IMR-90 (cell line): ENCODE results near the gene DDIAS. TPM values are rescaled to one million over a fixed set of nuclear protein-coding genes. Genes with fewer than 3 reads are reported as not detected.

Source experiments
- ATAC-seq: fragments of 200-7000 bp; cut with Tn5 transposase; 2 replicates; pipeline ENCODE4 v1.9.1; 2020; ENCODE audit warnings: low read depth, mild to moderate bottlenecking, moderate library complexity
- BruUV-seq: library from RNA; stranded (reverse); fragments of 400-500 nt; replicated peaks from 2 replicates; lab custom pipeline; 2021; lab: Mats Ljungman, UMichigan
- CTCF ChIA-PET: fragments of 300-600 bp; formaldehyde crosslinking; extraction: SDS; loops from one replicate; lab custom pipeline; 2021; ENCODE audit warnings: antibody characterized with exemption; lab: Yijun Ruan, JAX
- POLR2A ChIA-PET: fragments of 300-600 bp; sonication (Branson Sonifier 250); formaldehyde crosslinking; loops from one replicate; lab custom pipeline; 2022; ENCODE audit warnings: antibody characterized with exemption; ENCODE audit not compliant: unreplicated experiment; lab: Charles Lee
- DNase-seq: peaks from one replicate; pipeline ENCODE4 v3.0.0; 2013
- H2AFZ ChIP-seq: replicated peaks from 2 replicates; pipeline ENCODE3; 2013; ENCODE audit warnings: low read length, mild to moderate bottlenecking; ENCODE audit not compliant: poor library complexity
- H2AK5ac ChIP-seq: 2 replicates; pipeline ENCODE4 v1.6.1; 2013; ENCODE audit warnings: low read depth, low read length, inconsistent platforms
- H2AK9ac ChIP-seq: replicated peaks from 2 replicates; pipeline ENCODE3; 2013; ENCODE audit warnings: mild to moderate bottlenecking, low read depth, low read length, moderate library complexity; ENCODE audit not compliant: poor library complexity
- H2BK120ac ChIP-seq: 2 replicates; pipeline ENCODE4 v1.6.1; 2013; ENCODE audit warnings: low read depth, low read length, inconsistent platforms
- H2BK15ac ChIP-seq: 3 replicates; pipeline ENCODE4 v1.6.1; 2013; ENCODE audit warnings: low read depth, low read length, inconsistent platforms
- H2BK20ac ChIP-seq: 2 replicates; pipeline ENCODE4 v1.6.1; 2013; ENCODE audit warnings: low read depth, mild to moderate bottlenecking, inconsistent platforms, low read length, moderate library complexity
- H2BK5ac ChIP-seq: 2 replicates; pipeline ENCODE4 v1.6.1; 2013; ENCODE audit warnings: mild to moderate bottlenecking, low read depth, low read length, inconsistent platforms; ENCODE audit not compliant: poor library complexity, severe bottlenecking
- H3K14ac ChIP-seq: replicated peaks from 2 replicates; pipeline ENCODE4 v1.6.1; 2013; ENCODE audit warnings: low read depth, low read length, inconsistent platforms
- H3K18ac ChIP-seq: 2 replicates; pipeline ENCODE4 v1.6.1; 2013; ENCODE audit warnings: low read depth, low read length, control low read depth
- H3K23ac ChIP-seq: 2 replicates; pipeline ENCODE4 v1.6.1; 2013; ENCODE audit warnings: low read depth, low read length, inconsistent platforms
- H3K27ac ChIP-seq: 2 replicates; pipeline ENCODE4 v1.5.1; 2013; ENCODE audit warnings: mild to moderate bottlenecking, control low read depth, low read length; ENCODE audit not compliant: insufficient read depth
- H3K27me3 ChIP-seq: 2 replicates; pipeline ENCODE4 v1.6.1; 2013; ENCODE audit warnings: low read length; ENCODE audit not compliant: control insufficient read depth, insufficient read depth
- H3K36me3 ChIP-seq: 2 replicates; pipeline ENCODE4 v1.6.1; 2013; ENCODE audit warnings: low read length, mixed read lengths; ENCODE audit not compliant: control insufficient read depth, insufficient read depth
- H3K4ac ChIP-seq: 2 replicates; pipeline ENCODE4 v1.6.1; 2013; ENCODE audit warnings: low read depth, low read length, inconsistent platforms
- H3K4me1 ChIP-seq: 2 replicates; pipeline ENCODE4 v1.6.1; 2013; ENCODE audit warnings: low read length, mixed read lengths; ENCODE audit not compliant: control insufficient read depth, insufficient read depth
- H3K4me2 ChIP-seq: 2 replicates; pipeline ENCODE4 v1.6.1; 2013; ENCODE audit warnings: low read depth, mild to moderate bottlenecking, control low read depth, low read length, moderate library complexity
- H3K4me3 ChIP-seq: 2 replicates; pipeline ENCODE4 v1.5.1; 2013; ENCODE audit warnings: low read depth, mild to moderate bottlenecking, control low read depth, low read length, moderate library complexity; ENCODE audit not compliant: insufficient read depth
- H3K56ac ChIP-seq: 2 replicates; pipeline ENCODE4 v1.6.1; 2013; ENCODE audit warnings: low read length, inconsistent platforms; ENCODE audit not compliant: insufficient read depth; ENCODE audit errors: extremely low read depth
- H3K79me1 ChIP-seq, 2 experiments: 2 replicates each; pipeline ENCODE4 v1.6.1; 2013; ENCODE audit warnings: low read length in 2 of 2, inconsistent platforms in 1 of 2, low read depth in 1 of 2
- H3K9ac ChIP-seq: 2 replicates; pipeline ENCODE4 v1.6.1; 2013; ENCODE audit warnings: low read depth, low read length, control low read depth
- H3K9me1 ChIP-seq: 2 replicates; pipeline ENCODE4 v1.6.1; 2013; ENCODE audit warnings: low read length, inconsistent platforms; ENCODE audit not compliant: insufficient read depth
- H3K9me3 ChIP-seq: 2 replicates; pipeline ENCODE4 v1.6.1; 2013; ENCODE audit warnings: low read length; ENCODE audit not compliant: control insufficient read depth, insufficient read depth
- H4K20me1 ChIP-seq: 2 replicates; pipeline ENCODE4 v1.6.1; 2013; ENCODE audit warnings: low read length, inconsistent platforms; ENCODE audit not compliant: insufficient read depth
- H4K5ac ChIP-seq: 2 replicates; pipeline ENCODE4 v1.6.1; 2013; ENCODE audit warnings: mild to moderate bottlenecking, low read depth, low read length, control low read depth
- H4K8ac ChIP-seq, 2 experiments: 2 replicates each; pipeline ENCODE4 v1.6.1; 2013; ENCODE audit warnings: low read depth in 2 of 2, low read length in 2 of 2, control low read depth in 1 of 2, inconsistent platforms in 1 of 2
- H4K91ac ChIP-seq: 2 replicates; pipeline ENCODE4 v1.6.1; 2013; ENCODE audit warnings: low read depth, low read length, inconsistent platforms; ENCODE audit not compliant: insufficient read depth
- BHLHE40 ChIP-seq: fragments of 150-350 bp; IDR thresholded peaks from 2 replicates; pipeline ENCODE4 v1.6.1; 2016; ENCODE audit warnings: mild to moderate bottlenecking, low read depth, low read length
- MAZ ChIP-seq: IDR thresholded peaks from 2 replicates; pipeline ENCODE4 v1.6.1; 2012; ENCODE audit warnings: low read depth, mild to moderate bottlenecking, low read length, improper control_type of control experiment, moderate library complexity, borderline replicate concordance
- MXI1 ChIP-seq: IDR thresholded peaks from 2 replicates; pipeline ENCODE4 v1.6.1; 2012; ENCODE audit warnings: low read depth, mild to moderate bottlenecking, low read length, moderate library complexity, borderline replicate concordance
- POLR2A ChIP-seq: IDR thresholded peaks from 2 replicates; pipeline ENCODE4 v1.6.1; 2012; ENCODE audit warnings: mild to moderate bottlenecking, low read depth, low read length
- RAD21 ChIP-seq: IDR thresholded peaks from 2 replicates; pipeline ENCODE4 v1.6.1; 2012; ENCODE audit warnings: low read length, improper control_type of control experiment
- RCOR1 ChIP-seq: IDR thresholded peaks from 2 replicates; pipeline ENCODE4 v1.6.1; 2012; ENCODE audit warnings: mild to moderate bottlenecking, low read length, improper control_type of control experiment; ENCODE audit not compliant: insufficient replicate concordance
- RFX5 ChIP-seq: IDR thresholded peaks from 2 replicates; pipeline ENCODE4 v1.8.0; 2012; ENCODE audit warnings: low read depth, mild to moderate bottlenecking, low read length, moderate library complexity
- SMC3 ChIP-seq: fragments of 150-350 bp; IDR thresholded peaks from 2 replicates; pipeline ENCODE4 v1.6.1; 2016; ENCODE audit warnings: low read depth, mild to moderate bottlenecking, antibody characterized with exemption, low read length, moderate library complexity
- WGBS, 2 experiments: methylation state at CpG; one replicate each; pipeline versions ENCODE4 v1.1.5 to v1.1.7; 2013; ENCODE audit warnings: missing lambda C conversion rate in 2 of 2; ENCODE audit not compliant: insufficient read length in 1 of 2; ENCODE audit errors: extremely low coverage in 2 of 2; 5-methylcytosine and 5-hydroxymethylcytosine counted together
- dilution Hi-C: fragments of 300-500 bp; cut with HindIII; formaldehyde crosslinking; loops from one replicate; pipeline ENCODE4 v1.14.3; 2018; ENCODE audit warnings: low sequenced_read_pairs; ENCODE audit not compliant: unreplicated experiment
- in situ Hi-C: fragments of 300-500 bp; cut with MboI; formaldehyde crosslinking; loops from 3 replicates; pipeline ENCODE4 v1.14.3; 2019; ENCODE audit warnings: low sequenced_read_pairs, inconsistent platforms, mixed read lengths
- intact Hi-C: fragments of 100-400 bp; cut with micrococcal nuclease; formaldehyde crosslinking; loops from 2 replicates; pipeline ENCODE4 v1.10.0; 2022
- polyA plus RNA-seq, 3 experiments: library from polyadenylated mRNA; depleted of rRNA; stranded (reverse); fragments of >200 nt; gene quantifications; 2 replicates each; pipeline ENCODE4 v1.2.3, GENCODE V29; 2012; ENCODE audit warnings: low replicate concordance in 1 of 3
- total RNA-seq: library from RNA; depleted of rRNA; stranded (reverse); fragments of >200 nt; gene quantifications from 2 replicates; pipeline ENCODE4 v1.2.3, GENCODE V29; 2012
- TF ChIP-seq, protein P1 (sequence below): conservative IDR thresholded peaks from 2 replicates; pipeline ENCODE4 v1.5.1; 2012; ENCODE audit warnings: mild to moderate bottlenecking, low read depth, low read length, improper control_type of control experiment
- TF ChIP-seq, protein P2 (sequence below): fragments of 150-350 bp; IDR thresholded peaks from 2 replicates; pipeline ENCODE4 v1.6.1; 2017; ENCODE audit warnings: mild to moderate bottlenecking, antibody characterized with exemption, low read length, low read depth

Gene DDIAS
- total and polyA plus RNA-seq, 2 of the 4 experiments (the other 2 are of a cell fraction): 4.3 to 15.8 TPM

DNA sequence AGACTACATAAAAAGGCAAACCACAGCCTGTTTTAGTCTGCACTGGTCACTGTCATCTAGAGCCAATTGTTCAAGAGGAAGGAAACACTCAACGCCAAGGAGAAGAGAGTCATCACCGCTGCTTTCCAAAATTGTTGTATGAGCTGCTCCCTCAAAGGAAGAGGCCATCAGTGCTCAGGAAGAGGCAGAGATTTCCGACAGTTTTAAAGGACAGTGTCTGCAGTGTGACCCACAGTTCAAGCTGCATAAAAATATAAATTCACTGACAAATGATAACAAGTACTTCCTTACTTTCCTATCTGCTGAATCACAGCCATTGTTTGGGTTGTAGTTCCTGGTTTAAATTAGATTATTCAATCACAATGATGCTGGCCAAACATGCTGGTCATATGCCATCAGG is 17.7 kb upstream of the DDIAS start (continued):
- TF ChIP-seq, protein P1, sequence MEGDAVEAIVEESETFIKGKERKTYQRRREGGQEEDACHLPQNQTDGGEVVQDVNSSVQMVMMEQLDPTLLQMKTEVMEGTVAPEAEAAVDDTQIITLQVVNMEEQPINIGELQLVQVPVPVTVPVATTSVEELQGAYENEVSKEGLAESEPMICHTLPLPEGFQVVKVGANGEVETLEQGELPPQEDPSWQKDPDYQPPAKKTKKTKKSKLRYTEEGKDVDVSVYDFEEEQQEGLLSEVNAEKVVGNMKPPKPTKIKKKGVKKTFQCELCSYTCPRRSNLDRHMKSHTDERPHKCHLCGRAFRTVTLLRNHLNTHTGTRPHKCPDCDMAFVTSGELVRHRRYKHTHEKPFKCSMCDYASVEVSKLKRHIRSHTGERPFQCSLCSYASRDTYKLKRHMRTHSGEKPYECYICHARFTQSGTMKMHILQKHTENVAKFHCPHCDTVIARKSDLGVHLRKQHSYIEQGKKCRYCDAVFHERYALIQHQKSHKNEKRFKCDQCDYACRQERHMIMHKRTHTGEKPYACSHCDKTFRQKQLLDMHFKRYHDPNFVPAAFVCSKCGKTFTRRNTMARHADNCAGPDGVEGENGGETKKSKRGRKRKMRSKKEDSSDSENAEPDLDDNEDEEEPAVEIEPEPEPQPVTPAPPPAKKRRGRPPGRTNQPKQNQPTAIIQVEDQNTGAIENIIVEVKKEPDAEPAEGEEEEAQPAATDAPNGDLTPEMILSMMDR: no peak

DNA sequence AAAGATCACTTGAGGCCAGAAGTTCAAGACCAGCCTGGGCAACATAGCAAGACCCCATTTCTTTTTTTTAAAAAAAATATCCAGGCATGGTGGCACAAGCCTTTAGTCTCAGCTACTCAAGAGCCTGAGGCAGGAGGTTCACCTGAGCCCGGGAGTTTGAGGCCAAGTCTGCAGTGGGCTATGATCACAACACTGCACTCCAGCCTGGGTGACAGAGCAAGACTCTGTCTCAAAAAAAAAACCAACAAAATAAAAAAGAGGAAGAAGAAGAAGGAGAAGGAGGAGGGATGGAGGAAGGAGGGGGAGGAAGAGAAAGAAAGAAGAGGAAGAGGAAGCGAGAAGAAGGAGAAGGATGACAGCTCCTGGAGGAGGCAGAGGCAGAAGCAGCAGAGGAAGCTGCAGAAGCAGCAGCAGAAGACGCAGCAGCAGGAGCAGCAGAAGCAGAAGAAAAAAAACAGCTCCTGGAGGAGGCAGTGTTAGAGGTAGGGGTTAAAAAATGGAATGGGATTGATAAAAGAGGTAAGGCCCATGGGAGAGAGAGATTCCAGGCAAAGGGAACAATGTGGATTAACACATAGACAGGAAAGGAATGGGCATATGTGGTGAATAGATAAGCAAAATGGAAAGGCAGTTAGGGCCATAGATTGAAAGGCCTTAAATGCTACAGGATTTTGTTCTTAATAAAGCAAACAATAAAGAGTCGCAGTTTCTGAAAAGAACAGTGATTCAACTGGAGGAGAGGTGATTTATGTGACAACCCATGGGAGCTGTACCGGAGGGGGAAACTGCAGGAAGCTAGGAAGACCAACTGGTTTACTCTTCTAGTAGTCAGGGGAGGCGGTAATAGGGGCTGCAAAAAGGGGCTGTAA is 12.2 kb upstream of the DDIAS start:
- in situ Hi-C loops: no loop called here
- no peak overlapping the region for H4K8ac ChIP-seq
- H2AFZ ChIP-seq: no peak overlapping the region
- dilution Hi-C loops: no loop called here
- H3K27ac ChIP-seq: no peak overlapping the region
- 100% methylated on average over 1 of the region's 6 CpGs; no CpG with 5 or more reads in 1 of the 2 experiments for WGBS, 2 experiments
- H3K14ac ChIP-seq: no peak overlapping the region
- ChIA-PET POLR2A (no interaction called here), CTCF (interaction anchor here (0.6 kb wide), 1 partner anchor 306 kb away, joined by 3 read pairs; no protein-coding TSS in a partner anchor)
- no peak overlapping the region for H3K56ac ChIP-seq
- no peak overlapping the region for H4K5ac ChIP-seq
- H3K18ac ChIP-seq: no peak overlapping the region
- no peak overlapping the region for H3K4me3 ChIP-seq
- H3K36me3 ChIP-seq: no peaks in the 10 kb centered on the region
- H2AK9ac ChIP-seq: no peak overlapping the region
- no peak overlapping the region for H3K9ac ChIP-seq
- no peak overlapping the region for H2BK120ac ChIP-seq
- no peak overlapping the region for H3K4ac ChIP-seq
- no peak for ATAC-seq
- no peaks in the 10 kb centered on the region for H3K27me3 ChIP-seq
- no peaks in the 10 kb centered on the region for H3K4me1 ChIP-seq
- H3K4me2 ChIP-seq: no peak overlapping the region
- peak; percentile 7 for DNase-seq
- BruUV-seq: no TSS peak
- no peak overlapping the region for H2AK5ac ChIP-seq
- intact Hi-C loops: no loop called here
- 0 out of 2 replicates have a peak, but pooled peaks cover 3% of the 10 kb centered on the region for H3K9me1 ChIP-seq
- no peak overlapping the region for H2BK15ac ChIP-seq
- H2BK5ac ChIP-seq: no peak overlapping the region
- no peak overlapping the region for H3K23ac ChIP-seq
- H3K79me1 ChIP-seq: peaks cover 3 to 12% of the 10 kb centered on the region in 2 experiments; a peak in 3 of 4 replicates
- H3K9me3 ChIP-seq: no peaks in the 10 kb centered on the region
- H2BK20ac ChIP-seq: no peak overlapping the region
- no peak overlapping the region for H4K91ac ChIP-seq
- H4K20me1 ChIP-seq: no peaks in the 10 kb centered on the region
- TF ChIP-seq POLR2A (no peak), MAZ (no peak), SMC3 (no peak), MXI1 (no peak), RFX5 (no peak), RCOR1 (no peak), BHLHE40 (no peak), RAD21 (no peak)
- TF ChIP-seq, protein P2, sequence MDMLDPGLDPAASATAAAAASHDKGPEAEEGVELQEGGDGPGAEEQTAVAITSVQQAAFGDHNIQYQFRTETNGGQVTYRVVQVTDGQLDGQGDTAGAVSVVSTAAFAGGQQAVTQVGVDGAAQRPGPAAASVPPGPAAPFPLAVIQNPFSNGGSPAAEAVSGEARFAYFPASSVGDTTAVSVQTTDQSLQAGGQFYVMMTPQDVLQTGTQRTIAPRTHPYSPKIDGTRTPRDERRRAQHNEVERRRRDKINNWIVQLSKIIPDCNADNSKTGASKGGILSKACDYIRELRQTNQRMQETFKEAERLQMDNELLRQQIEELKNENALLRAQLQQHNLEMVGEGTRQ: no peak
- TF ChIP-seq, protein P1: no peak
